Upper lobe of right lung (tissue), 1 donor: ENCODE data around the gene ABCA12. TPM values are rescaled to one million over a fixed set of nuclear protein-coding genes. Genes with fewer than 3 reads are reported as not detected.

ENCODE experiments used
- ATAC-seq: fragments of 200-7000 bp; cut with Tn5 transposase; one replicate; pipeline ENCODE4 v1.9.1; 2020; ENCODE audit warnings: mild to moderate bottlenecking, moderate library complexity
- DNase-seq: peaks from one replicate; pipeline ENCODE4 v3.0.0-alpha.2; 2020
- H3K27ac ChIP-seq: fragments of 200-600 bp; one replicate; pipeline ENCODE4 v1.8.0; 2022
- H3K27me3 ChIP-seq: fragments of 200-600 bp; one replicate; pipeline ENCODE4 v1.8.0; 2022; ENCODE audit warnings: mild to moderate bottlenecking
- H3K36me3 ChIP-seq: fragments of 200-600 bp; one replicate; pipeline ENCODE4 v1.8.0; 2022
- H3K4me1 ChIP-seq: fragments of 200-600 bp; one replicate; pipeline ENCODE4 v1.8.0; 2022
- H3K4me3 ChIP-seq: fragments of 200-600 bp; one replicate; pipeline ENCODE4 v1.8.0; 2022; ENCODE audit warnings: mild to moderate bottlenecking
- H3K9me3 ChIP-seq: fragments of 200-600 bp; one replicate; pipeline ENCODE4 v1.8.0; 2022
- intact Hi-C: fragments of 100-400 bp; cut with DNase I; formaldehyde crosslinking; loops from one replicate; pipeline ENCODE4 v1.11.0; 2022
- total RNA-seq: library from RNA; stranded (reverse); fragmentation: NEBNext Ultra II Directional; extraction: Animal tissue kit (Norgen Biotek cat#: 25700); gene quantifications from one replicate; pipeline ENCODE4 v1.2.1, GENCODE V29; 2021
- TF ChIP-seq, protein P1 (sequence below): fragments of 200-600 bp; IDR thresholded peaks from one replicate; pipeline ENCODE4 v1.8.0; 2022; ENCODE audit warnings: antibody characterized with exemption
- donor health status: DM: no; HTN: yes; CAD: no; lungs with severe emphysema.

Gene ABCA12
- total RNA-seq, 1 donor from 2014 or later: 0.17 TPM

DNA sequence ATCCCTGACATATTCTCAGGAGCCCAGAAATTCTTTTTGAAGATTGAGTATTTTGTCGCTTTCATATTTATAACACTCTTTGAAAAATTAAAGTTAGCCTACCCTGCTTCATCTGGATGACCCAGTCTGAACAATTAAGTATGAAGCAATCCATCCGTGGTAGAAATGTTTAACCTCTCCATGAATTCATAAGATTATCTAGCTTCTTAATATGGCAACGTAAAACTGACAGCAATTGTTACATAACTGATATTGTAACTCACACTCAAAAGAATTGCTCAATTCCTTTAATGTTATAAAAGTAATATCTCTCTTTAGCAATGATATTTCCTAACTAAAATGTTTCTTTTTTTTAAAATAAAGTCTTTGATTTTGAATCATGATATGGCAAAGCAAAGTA lies 7.2 kb upstream of the ABCA12 start:
- Histone ChIP-seq H3K27me3 (no peaks in the 10 kb centered on the region), H3K36me3 (no peaks in the 10 kb centered on the region), H3K4me3 (no peak overlapping the region), H3K9me3 (no peaks in the 10 kb centered on the region), H3K4me1 (no peaks in the 10 kb centered on the region), H3K27ac (no peak overlapping the region)
- DNase-seq: no peak
- no peak for ATAC-seq
- TF ChIP-seq, protein P1, sequence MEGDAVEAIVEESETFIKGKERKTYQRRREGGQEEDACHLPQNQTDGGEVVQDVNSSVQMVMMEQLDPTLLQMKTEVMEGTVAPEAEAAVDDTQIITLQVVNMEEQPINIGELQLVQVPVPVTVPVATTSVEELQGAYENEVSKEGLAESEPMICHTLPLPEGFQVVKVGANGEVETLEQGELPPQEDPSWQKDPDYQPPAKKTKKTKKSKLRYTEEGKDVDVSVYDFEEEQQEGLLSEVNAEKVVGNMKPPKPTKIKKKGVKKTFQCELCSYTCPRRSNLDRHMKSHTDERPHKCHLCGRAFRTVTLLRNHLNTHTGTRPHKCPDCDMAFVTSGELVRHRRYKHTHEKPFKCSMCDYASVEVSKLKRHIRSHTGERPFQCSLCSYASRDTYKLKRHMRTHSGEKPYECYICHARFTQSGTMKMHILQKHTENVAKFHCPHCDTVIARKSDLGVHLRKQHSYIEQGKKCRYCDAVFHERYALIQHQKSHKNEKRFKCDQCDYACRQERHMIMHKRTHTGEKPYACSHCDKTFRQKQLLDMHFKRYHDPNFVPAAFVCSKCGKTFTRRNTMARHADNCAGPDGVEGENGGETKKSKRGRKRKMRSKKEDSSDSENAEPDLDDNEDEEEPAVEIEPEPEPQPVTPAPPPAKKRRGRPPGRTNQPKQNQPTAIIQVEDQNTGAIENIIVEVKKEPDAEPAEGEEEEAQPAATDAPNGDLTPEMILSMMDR: no peak
- intact Hi-C loops: no loop called here

DNA sequence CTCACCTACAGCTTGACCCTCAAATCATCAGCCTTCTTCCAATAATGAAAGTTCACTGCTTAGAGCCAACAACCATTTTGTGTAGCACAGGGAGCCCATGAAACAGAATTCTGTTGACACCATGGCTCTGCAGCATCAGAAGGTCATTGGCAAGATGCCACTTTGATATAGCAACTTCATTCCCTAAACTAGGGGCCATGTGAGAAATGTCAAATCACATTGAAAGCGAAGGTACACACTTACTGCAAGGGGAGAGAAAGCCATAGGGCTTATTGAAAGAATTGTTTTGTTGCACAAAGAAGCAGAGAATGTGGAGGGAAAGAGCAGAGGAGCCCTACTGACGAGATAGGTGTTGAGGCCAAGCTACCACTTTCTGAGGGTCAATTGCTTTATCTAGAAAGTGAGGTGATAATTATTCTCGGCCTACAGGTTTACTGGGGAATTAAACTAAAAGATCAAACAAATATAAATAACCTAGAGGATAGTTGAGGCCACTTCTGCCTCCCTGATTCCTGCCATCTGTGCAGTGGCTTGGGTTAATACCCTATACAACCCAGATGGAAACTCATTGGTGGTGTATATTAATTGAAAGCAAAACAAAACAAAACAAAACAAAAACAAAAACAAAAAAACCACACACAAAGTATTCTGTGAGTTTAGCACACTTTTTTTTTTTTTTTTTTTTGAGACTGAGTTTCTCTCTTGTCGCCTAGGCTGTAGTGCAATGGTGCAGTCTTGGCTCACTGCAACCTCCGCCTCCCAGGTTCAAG lies 5.9 kb upstream of the ABCA12 start:
- H3K9me3 ChIP-seq: no peaks in the 10 kb centered on the region
- no peaks in the 10 kb centered on the region for H3K27me3 ChIP-seq
- no peaks in the 10 kb centered on the region for H3K36me3 ChIP-seq
- intact Hi-C loops: no loop called here
- ATAC-seq (no peak), DNase-seq (no peak)
- H3K4me3 ChIP-seq: no peak overlapping the region
- no peak overlapping the region for H3K27ac ChIP-seq
- H3K4me1 ChIP-seq: no peaks in the 10 kb centered on the region
- TF ChIP-seq, protein P1: no peak

DNA sequence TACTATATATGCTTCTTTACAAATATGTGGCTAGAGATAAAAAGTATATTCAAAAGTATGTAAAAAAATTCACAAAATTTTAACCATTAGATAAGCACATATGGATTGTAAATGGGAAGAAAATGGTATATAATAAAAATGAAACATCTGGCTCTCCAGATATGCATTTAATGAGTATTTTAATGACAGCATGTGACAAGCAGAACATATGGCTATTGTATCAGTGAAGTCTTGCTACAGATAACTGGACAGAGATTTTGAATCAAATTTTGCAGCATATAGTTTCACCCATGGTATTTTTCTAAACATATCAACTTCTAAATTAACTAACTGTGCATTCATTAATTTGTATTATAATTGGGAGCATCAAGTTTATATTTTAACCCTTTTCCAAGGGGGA lies 5.0 kb upstream of the ABCA12 start:
- no peak for DNase-seq
- intact Hi-C loops: no loop called here
- Histone ChIP-seq H3K27ac (no peak overlapping the region), H3K9me3 (no peaks in the 10 kb centered on the region), H3K4me1 (no peaks in the 10 kb centered on the region), H3K27me3 (no peaks in the 10 kb centered on the region), H3K36me3 (no peaks in the 10 kb centered on the region), H3K4me3 (no peak overlapping the region)
- no peak for ATAC-seq
- TF ChIP-seq, protein P1: no peak

DNA sequence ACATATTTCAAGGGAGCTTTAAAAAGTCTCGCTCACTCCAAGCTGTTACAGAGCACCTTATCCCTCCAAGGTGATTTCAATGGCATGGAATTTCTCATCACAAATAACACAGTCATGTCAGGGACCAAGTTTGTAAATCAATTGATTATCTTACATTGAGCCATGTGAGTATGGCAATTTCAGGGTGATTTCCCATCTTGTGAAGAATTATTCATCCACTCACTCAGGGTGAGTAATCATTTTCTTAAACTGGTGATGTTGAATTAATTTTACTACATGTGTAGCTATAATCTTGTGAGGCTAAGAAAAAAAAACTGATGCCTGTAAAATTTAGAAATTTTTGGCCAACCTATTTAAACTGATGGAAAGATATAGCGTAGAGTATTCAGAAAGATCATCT lies 3.3 kb upstream of the ABCA12 start:
- Histone ChIP-seq H3K36me3 (no peaks in the 10 kb centered on the region), H3K27ac (no peak overlapping the region), H3K4me1 (no peaks in the 10 kb centered on the region), H3K4me3 (no peak overlapping the region), H3K9me3 (no peaks in the 10 kb centered on the region), H3K27me3 (no peaks in the 10 kb centered on the region)
- ATAC-seq: no peak
- intact Hi-C loops: no loop called here
- TF ChIP-seq, protein P1: no peak
- DNase-seq: no peak

DNA sequence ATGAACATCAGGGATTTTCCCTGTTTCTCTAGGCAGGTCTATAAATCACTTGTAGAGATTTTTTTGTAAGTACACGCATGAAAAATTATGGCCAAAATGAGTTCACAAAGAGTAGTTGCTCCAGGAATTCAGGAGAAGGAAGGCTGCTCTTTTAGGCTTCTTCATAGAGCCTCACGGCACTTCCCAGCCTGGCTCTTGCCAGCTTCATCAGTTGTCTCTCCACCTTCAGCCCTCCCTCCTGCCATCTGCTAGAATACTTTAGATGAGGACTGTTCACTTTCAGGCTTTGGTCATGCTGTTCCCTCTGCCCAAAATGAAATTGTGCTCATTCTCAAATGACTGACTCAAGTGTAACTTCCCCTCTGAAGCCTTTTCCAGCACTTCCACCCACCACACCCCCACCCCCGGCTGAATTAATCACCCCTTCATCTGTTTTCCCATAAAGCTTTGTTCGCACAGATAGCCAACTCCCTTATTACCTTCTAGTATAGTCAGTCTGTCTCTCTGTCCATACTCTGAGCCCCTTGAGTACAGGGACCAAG lies 1.8 kb upstream of the ABCA12 start:
- Histone ChIP-seq H3K27ac (no peak overlapping the region), H3K9me3 (no peaks in the 10 kb centered on the region), H3K4me1 (no peaks in the 10 kb centered on the region), H3K4me3 (no peak overlapping the region), H3K27me3 (no peaks in the 10 kb centered on the region), H3K36me3 (no peaks in the 10 kb centered on the region)
- no peak for ATAC-seq
- no peak for DNase-seq
- intact Hi-C loops: no loop called here
- TF ChIP-seq, protein P1: no peak
